ENCODE data around the gene DCC.

DCC gene

GRCh38 chr18:52936931-52937330, 596.9 kb downstream of the DCC start:
- DNase-seq (ENCODE audit: low spot score): no peak

GRCh38 chr18:52937840-52938239, 597.8 kb downstream of the DCC start:
- no peak for DNase-seq (ENCODE audit: low spot score)

GRCh38 chr18:52945552-52945951, 605.6 kb downstream of the DCC start:
- DNase-seq (ENCODE audit: low spot score): no peak

GRCh38 chr18:52948868-52949444, 609.0 kb downstream of the DCC start:
- DNase-seq (ENCODE audit: low spot score): no peak

GRCh38 chr18:52950155-52950554, 610.2 kb downstream of the DCC start:
- no peak for DNase-seq (ENCODE audit: low spot score)

- DNase-seq (ENCODE audit: low spot score): no peak
Observed at GRCh38 chr18:52953387-52953786, 613.4 kb downstream of the DCC start.

- no peak for DNase-seq (ENCODE audit: low spot score)
Observed at GRCh38 chr18:52963481-52963880, 623.5 kb downstream of the DCC start.

- DNase-seq (ENCODE audit: low spot score): no peak
Observed at GRCh38 chr18:52970686-52971085, 630.7 kb downstream of the DCC start.

GRCh38 chr18:52971097-52971496, 631.1 kb downstream of the DCC start:
- no peak for DNase-seq (ENCODE audit: low spot score)

GRCh38 chr18:52979892-52980291, 639.9 kb downstream of the DCC start:
- no peak for DNase-seq (ENCODE audit: low spot score)

GRCh38 chr18:52991246-52991645, 651.2 kb downstream of the DCC start:
- DNase-seq (ENCODE audit: low spot score): no peak

- no peak for DNase-seq (ENCODE audit: low spot score)
Observed at GRCh38 chr18:52992041-52992440, 652.0 kb downstream of the DCC start.

- no peak for DNase-seq (ENCODE audit: low spot score)
Observed at GRCh38 chr18:52995875-52996274, 655.9 kb downstream of the DCC start.

GRCh38 chr18:52999633-53000032, 659.6 kb downstream of the DCC start:
- no peak for DNase-seq (ENCODE audit: low spot score)

- no peak for DNase-seq (ENCODE audit: low spot score)
Observed at GRCh38 chr18:53004798-53005197, 664.8 kb downstream of the DCC start.

- no peak for DNase-seq (ENCODE audit: low spot score)
Observed at GRCh38 chr18:53018791-53019190, 678.8 kb downstream of the DCC start.

GRCh38 chr18:53025247-53025646, 685.2 kb downstream of the DCC start:
- DNase-seq (ENCODE audit: low spot score): no peak

GRCh38 chr18:53028565-53028964, 688.6 kb downstream of the DCC start:
- no peak for DNase-seq (ENCODE audit: low spot score)

GRCh38 chr18:53033128-53033527, 693.1 kb downstream of the DCC start:
- DNase-seq (ENCODE audit: low spot score): no peak

GRCh38 chr18:53038608-53039007, 698.6 kb downstream of the DCC start:
- no peak for DNase-seq (ENCODE audit: low spot score)

- no peak for DNase-seq (ENCODE audit: low spot score)
Observed at GRCh38 chr18:53040286-53040685, 700.3 kb downstream of the DCC start.

GRCh38 chr18:53056064-53056463, 716.1 kb downstream of the DCC start:
- DNase-seq (ENCODE audit: low spot score): no peak

GRCh38 chr18:53070788-53071187, 730.8 kb downstream of the DCC start:
- no peak for DNase-seq (ENCODE audit: low spot score)

GRCh38 chr18:53080687-53081086, 740.7 kb downstream of the DCC start:
- no peak for DNase-seq (ENCODE audit: low spot score)

- DNase-seq (ENCODE audit: low spot score): no peak
Observed at GRCh38 chr18:53093636-53094035, 753.6 kb downstream of the DCC start.

Measured in LoVo (cell line).